Neural cell (in vitro differentiated cells): ENCODE data around the gene SHISA7.

Experiments
- CTCF ChIP-seq: fragments of 450-650 bp; IDR thresholded peaks from 2 replicates; pipeline ENCODE4 v1.5.1; 2014; ENCODE audit warnings: antibody characterized with exemption, mild to moderate bottlenecking, moderate library complexity; ENCODE audit not compliant: poor library complexity, severe bottlenecking
- EZH2 ChIP-seq: fragments of 200-600, 300-800 bp; shearing (Covaris generic), sonication (generic); IDR thresholded peaks from 2 replicates; pipeline ENCODE4 v1.6.1; 2014; ENCODE audit warnings: antibody characterized with exemption, low read length, borderline replicate concordance, mild to moderate bottlenecking; ENCODE audit not compliant: insufficient read depth, poor library complexity, severe bottlenecking
- MXI1 ChIP-seq: fragments of 450-650 bp; conservative IDR thresholded peaks from 2 replicates; pipeline ENCODE4 v1.6.1; 2014; ENCODE audit warnings: antibody characterized with exemption, mild to moderate bottlenecking; ENCODE audit not compliant: poor library complexity, severe bottlenecking
- POLR2AphosphoS5 ChIP-seq: IDR thresholded peaks from 2 replicates; pipeline ENCODE4 v1.6.1; 2012
- RAD21 ChIP-seq: fragments of 450-650 bp; conservative IDR thresholded peaks from 2 replicates; pipeline ENCODE4 v1.6.1; 2014; ENCODE audit warnings: antibody characterized with exemption, mild to moderate bottlenecking, moderate library complexity
- SMC3 ChIP-seq: fragments of 450-650 bp; conservative IDR thresholded peaks from 2 replicates; pipeline ENCODE4 v1.6.1; 2014; ENCODE audit warnings: antibody characterized with exemption, mild to moderate bottlenecking, moderate library complexity; ENCODE audit not compliant: poor library complexity
- TAF1 ChIP-seq: IDR thresholded peaks from 2 replicates; pipeline ENCODE4 v1.6.1; 2012; ENCODE audit warnings: low read depth
- TF ChIP-seq, protein P1 (sequence below): IDR thresholded peaks from 2 replicates; pipeline ENCODE4 v1.6.1; 2012; ENCODE audit warnings: borderline replicate concordance

DNA sequence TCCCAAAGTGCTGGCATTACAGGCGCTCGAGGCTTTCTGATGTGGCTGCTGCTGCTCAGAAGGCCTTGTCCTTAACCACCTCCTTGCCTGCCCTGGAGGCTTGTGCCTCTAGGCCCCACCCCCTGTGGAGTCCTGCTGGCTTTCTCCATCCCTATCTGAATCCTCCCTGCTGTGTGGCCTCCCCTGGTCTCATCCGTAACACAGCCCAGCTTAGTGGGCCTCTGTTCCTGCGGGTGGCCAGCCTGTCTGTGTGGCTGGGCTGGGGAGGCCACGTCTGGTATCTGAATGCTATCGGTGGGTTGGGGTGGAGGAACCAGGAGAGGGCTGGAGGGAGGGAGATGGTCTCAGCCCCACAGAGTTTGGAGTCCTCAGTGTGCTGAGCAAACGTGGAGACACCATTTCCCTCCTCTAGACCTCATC, 52.6 kb downstream of the SHISA7 start:
- TF ChIP-seq CTCF, result no peak
- no peak for TF ChIP-seq MXI1
- no peak for TF ChIP-seq SMC3
- TF ChIP-seq, protein P1, sequence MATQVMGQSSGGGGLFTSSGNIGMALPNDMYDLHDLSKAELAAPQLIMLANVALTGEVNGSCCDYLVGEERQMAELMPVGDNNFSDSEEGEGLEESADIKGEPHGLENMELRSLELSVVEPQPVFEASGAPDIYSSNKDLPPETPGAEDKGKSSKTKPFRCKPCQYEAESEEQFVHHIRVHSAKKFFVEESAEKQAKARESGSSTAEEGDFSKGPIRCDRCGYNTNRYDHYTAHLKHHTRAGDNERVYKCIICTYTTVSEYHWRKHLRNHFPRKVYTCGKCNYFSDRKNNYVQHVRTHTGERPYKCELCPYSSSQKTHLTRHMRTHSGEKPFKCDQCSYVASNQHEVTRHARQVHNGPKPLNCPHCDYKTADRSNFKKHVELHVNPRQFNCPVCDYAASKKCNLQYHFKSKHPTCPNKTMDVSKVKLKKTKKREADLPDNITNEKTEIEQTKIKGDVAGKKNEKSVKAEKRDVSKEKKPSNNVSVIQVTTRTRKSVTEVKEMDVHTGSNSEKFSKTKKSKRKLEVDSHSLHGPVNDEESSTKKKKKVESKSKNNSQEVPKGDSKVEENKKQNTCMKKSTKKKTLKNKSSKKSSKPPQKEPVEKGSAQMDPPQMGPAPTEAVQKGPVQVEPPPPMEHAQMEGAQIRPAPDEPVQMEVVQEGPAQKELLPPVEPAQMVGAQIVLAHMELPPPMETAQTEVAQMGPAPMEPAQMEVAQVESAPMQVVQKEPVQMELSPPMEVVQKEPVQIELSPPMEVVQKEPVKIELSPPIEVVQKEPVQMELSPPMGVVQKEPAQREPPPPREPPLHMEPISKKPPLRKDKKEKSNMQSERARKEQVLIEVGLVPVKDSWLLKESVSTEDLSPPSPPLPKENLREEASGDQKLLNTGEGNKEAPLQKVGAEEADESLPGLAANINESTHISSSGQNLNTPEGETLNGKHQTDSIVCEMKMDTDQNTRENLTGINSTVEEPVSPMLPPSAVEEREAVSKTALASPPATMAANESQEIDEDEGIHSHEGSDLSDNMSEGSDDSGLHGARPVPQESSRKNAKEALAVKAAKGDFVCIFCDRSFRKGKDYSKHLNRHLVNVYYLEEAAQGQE, result no peak
- TF ChIP-seq TAF1, result no peak
- no peak for TF ChIP-seq EZH2
- TF ChIP-seq RAD21, result no peak
- TF ChIP-seq POLR2AphosphoS5, result no peak
